Measurements from ENCODE around the gene REEP3.
A peak's percentile ranks its signal among the peaks of the same experiment; 100 is the strongest.
"Not testable (repeated sequence)": the region's sequence is repeated elsewhere in the genome, so short reads cannot be mapped to it uniquely, and the experiment has no call there.

Gene REEP3

GRCh38 chr10:63631991-63632390, 110.8 kb downstream of the REEP3 start:
- no peak for DNase-seq

- no peak for DNase-seq
These were observed 112.7 kb downstream of the REEP3 start for GRCh38 chr10:63633677-63634487.

GRCh38 chr10:63634488-63635065, 113.4 kb downstream of the REEP3 start:
- no peak for DNase-seq

- DNase-seq = no peak
These were observed 115.6 kb downstream of the REEP3 start for GRCh38 chr10:63636812-63637211.

GRCh38 chr10:63637901-63638327, 116.7 kb downstream of the REEP3 start:
- DNase-seq = no peak

GRCh38 chr10:63641366-63641765, 120.2 kb downstream of the REEP3 start:
- DNase-seq = no peak

GRCh38 chr10:63641799-63642198, 120.6 kb downstream of the REEP3 start:
- no peak for DNase-seq

- DNase-seq = no peak
These were observed 121.6 kb downstream of the REEP3 start for GRCh38 chr10:63642808-63643207.

- no peak for DNase-seq
These were observed 123.4 kb downstream of the REEP3 start for GRCh38 chr10:63644418-63645142.

GRCh38 chr10:63645195-63645594, 124.0 kb downstream of the REEP3 start:
- DNase-seq = no peak

GRCh38 chr10:63646491-63646890, 125.3 kb downstream of the REEP3 start:
- no peak for DNase-seq

GRCh38 chr10:63651864-63652263, 130.7 kb downstream of the REEP3 start:
- no peak for DNase-seq

GRCh38 chr10:63653747-63654146, 132.5 kb downstream of the REEP3 start:
- no peak for DNase-seq

- DNase-seq = no peak
These were observed 136.6 kb downstream of the REEP3 start for GRCh38 chr10:63657761-63658160.

- not testable (repeated sequence) for DNase-seq
These were observed 139.7 kb downstream of the REEP3 start for GRCh38 chr10:63660941-63661340.

- no peak for DNase-seq
These were observed 140.1 kb downstream of the REEP3 start for GRCh38 chr10:63661347-63661746.

- no peak for DNase-seq
These were observed 143.2 kb downstream of the REEP3 start for GRCh38 chr10:63664341-63664885.

- DNase-seq = peak; percentile 59
These were observed 143.9 kb downstream of the REEP3 start for GRCh38 chr10:63665006-63665580.

GRCh38 chr10:63665670-63666134, 144.5 kb downstream of the REEP3 start:
- no peak for DNase-seq

GRCh38 chr10:63666836-63667383, 145.7 kb downstream of the REEP3 start:
- no peak for DNase-seq

GRCh38 chr10:63667596-63668480, 146.6 kb downstream of the REEP3 start:
- no peak for DNase-seq
